ENCODE data around the gene SERPINE2. TPM values are rescaled to one million over a fixed set of nuclear protein-coding genes. Genes with fewer than 3 reads are reported as not detected.

SERPINE2 gene
- total RNA-seq, 3 donors from 2014 or later = 1.8 to 44.6 (median 11.9) TPM

GRCh38 chr2:223979730-223980396 is 59.2 kb downstream of the SERPINE2 start:
- no peak overlapping the region for H3K27ac ChIP-seq
- intact Hi-C loops (cut with DNase I; ENCODE audit: low total_unique reads) = no loop called here
- no peaks in the 10 kb centered on the region for H3K9me3 ChIP-seq
- H3K36me3 ChIP-seq = no peaks in the 10 kb centered on the region
- no peak for TF ChIP-seq POLR2A (IDR thresholded peaks at IDR 0.05)
- TF ChIP-seq CTCF (IDR thresholded peaks at IDR 0.05) = no peak
- TF ChIP-seq POLR2AphosphoS5 (IDR thresholded peaks at IDR 0.05) = no peak
- no peak for DNase-seq (ENCODE audit: low spot score in 2 of 2)
- H3K4me1 ChIP-seq = no peaks in the 10 kb centered on the region
- no peaks in the 10 kb centered on the region for H3K27me3 ChIP-seq
- no peak overlapping the region for H3K4me3 ChIP-seq

- TF ChIP-seq POLR2AphosphoS5 (IDR thresholded peaks at IDR 0.05) (no peak), CTCF (IDR thresholded peaks at IDR 0.05) (no peak), POLR2A (IDR thresholded peaks at IDR 0.05) (no peak)
- intact Hi-C loops (cut with DNase I; ENCODE audit: low total_unique reads) = no loop called here
- Histone ChIP-seq H3K4me3 (no peak overlapping the region), H3K9me3 (no peaks in the 10 kb centered on the region), H3K4me1 (no peaks in the 10 kb centered on the region), H3K36me3 (no peaks in the 10 kb centered on the region), H3K27ac (no peak overlapping the region), H3K27me3 (no peaks in the 10 kb centered on the region)
- no peak for DNase-seq (ENCODE audit: low spot score in 2 of 2)
Observed at GRCh38 chr2:223978451-223978850, 60.6 kb downstream of the SERPINE2 start.

- H3K9me3 ChIP-seq = no peaks in the 10 kb centered on the region
- H3K4me1 ChIP-seq = no peaks in the 10 kb centered on the region
- no peak overlapping the region for H3K4me3 ChIP-seq
- intact Hi-C loops (cut with DNase I; ENCODE audit: low total_unique reads) = no loop called here
- DNase-seq (ENCODE audit: low spot score in 2 of 2) = no peak
- TF ChIP-seq POLR2A (IDR thresholded peaks at IDR 0.05) (no peak), CTCF (IDR thresholded peaks at IDR 0.05) (no peak), POLR2AphosphoS5 (IDR thresholded peaks at IDR 0.05) (no peak)
- H3K27me3 ChIP-seq = no peaks in the 10 kb centered on the region
- no peaks in the 10 kb centered on the region for H3K36me3 ChIP-seq
- H3K27ac ChIP-seq = no peak overlapping the region
Observed at GRCh38 chr2:223976635-223977226, 62.4 kb downstream of the SERPINE2 start.

- intact Hi-C loops (cut with DNase I; ENCODE audit: low total_unique reads) = no loop called here
- Histone ChIP-seq H3K36me3 (no peaks in the 10 kb centered on the region), H3K4me1 (no peaks in the 10 kb centered on the region), H3K9me3 (no peaks in the 10 kb centered on the region), H3K4me3 (no peak overlapping the region), H3K27me3 (no peaks in the 10 kb centered on the region), H3K27ac (no peak overlapping the region)
- TF ChIP-seq POLR2A (IDR thresholded peaks at IDR 0.05) = no peak
- DNase-seq (ENCODE audit: low spot score in 2 of 2) = no peak
Observed at GRCh38 chr2:223973606-223974005, 65.5 kb downstream of the SERPINE2 start.

- Histone ChIP-seq H3K27ac (no peak overlapping the region), H3K27me3 (no peaks in the 10 kb centered on the region), H3K36me3 (no peaks in the 10 kb centered on the region), H3K4me3 (no peak overlapping the region), H3K4me1 (no peaks in the 10 kb centered on the region), H3K9me3 (no peaks in the 10 kb centered on the region)
- intact Hi-C loops (cut with DNase I; ENCODE audit: low total_unique reads) = no loop called here
- TF ChIP-seq POLR2AphosphoS5 (IDR thresholded peaks at IDR 0.05) (no peak), POLR2A (IDR thresholded peaks at IDR 0.05) (no peak), CTCF (IDR thresholded peaks at IDR 0.05) (no peak)
- no peak for DNase-seq (ENCODE audit: low spot score in 2 of 2)
Observed at GRCh38 chr2:223972656-223973102, 66.4 kb downstream of the SERPINE2 start.

All from breast epithelium (tissue), 4 donors.